GM12864 (cell line): ENCODE measurements around the gene MCAM.

Experiments
- DNase-seq: peaks from one replicate; pipeline ENCODE4 v3.0.0-alpha.2; 2011; ENCODE audit warnings: low read depth
- H3K4me3 ChIP-seq: 2 replicates; pipeline ENCODE4 v1.5.1; 2011; ENCODE audit warnings: mild to moderate bottlenecking, low read depth, low read length, control low read depth
- TF ChIP-seq, protein P1 (sequence below): IDR thresholded peaks from 2 replicates; pipeline ENCODE4 v1.5.1; 2011; ENCODE audit warnings: low read depth, mild to moderate bottlenecking, moderate library complexity, low read length, control low read depth, inconsistent platforms; ENCODE audit errors: missing control alignments

MCAM gene

DNA sequence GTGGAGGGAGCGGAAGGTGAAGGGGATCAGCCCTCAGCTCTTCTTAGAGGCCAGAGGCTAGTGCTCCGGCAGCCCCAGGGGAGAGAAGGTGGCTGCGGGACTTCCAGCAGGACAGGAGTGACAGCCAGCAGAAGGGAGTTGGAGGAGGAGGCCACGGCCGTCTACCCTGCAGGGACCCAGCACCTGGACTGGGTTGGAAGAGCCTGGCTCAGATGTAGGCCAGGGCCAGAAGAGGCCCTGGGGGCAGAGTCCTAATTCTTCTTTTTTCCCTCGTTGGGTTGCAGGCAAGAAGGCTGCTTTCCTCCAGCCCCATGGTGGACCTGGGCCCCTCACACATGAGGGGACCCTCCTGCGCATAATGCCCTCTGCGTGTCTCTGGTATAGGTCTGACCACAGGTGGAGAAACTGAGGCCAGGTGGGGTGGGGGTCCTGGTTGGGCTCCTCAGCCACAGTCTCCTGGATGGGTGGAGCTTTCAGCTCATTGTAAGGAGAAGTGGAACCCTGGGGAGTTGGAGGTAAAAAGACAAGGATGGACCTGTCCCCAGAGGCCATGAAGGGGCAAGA, 2.3 kb upstream of the MCAM start:
- DNase-seq = no peak
- H3K4me3 ChIP-seq = peak overlapping the region; percentile 51
- TF ChIP-seq, protein P1, sequence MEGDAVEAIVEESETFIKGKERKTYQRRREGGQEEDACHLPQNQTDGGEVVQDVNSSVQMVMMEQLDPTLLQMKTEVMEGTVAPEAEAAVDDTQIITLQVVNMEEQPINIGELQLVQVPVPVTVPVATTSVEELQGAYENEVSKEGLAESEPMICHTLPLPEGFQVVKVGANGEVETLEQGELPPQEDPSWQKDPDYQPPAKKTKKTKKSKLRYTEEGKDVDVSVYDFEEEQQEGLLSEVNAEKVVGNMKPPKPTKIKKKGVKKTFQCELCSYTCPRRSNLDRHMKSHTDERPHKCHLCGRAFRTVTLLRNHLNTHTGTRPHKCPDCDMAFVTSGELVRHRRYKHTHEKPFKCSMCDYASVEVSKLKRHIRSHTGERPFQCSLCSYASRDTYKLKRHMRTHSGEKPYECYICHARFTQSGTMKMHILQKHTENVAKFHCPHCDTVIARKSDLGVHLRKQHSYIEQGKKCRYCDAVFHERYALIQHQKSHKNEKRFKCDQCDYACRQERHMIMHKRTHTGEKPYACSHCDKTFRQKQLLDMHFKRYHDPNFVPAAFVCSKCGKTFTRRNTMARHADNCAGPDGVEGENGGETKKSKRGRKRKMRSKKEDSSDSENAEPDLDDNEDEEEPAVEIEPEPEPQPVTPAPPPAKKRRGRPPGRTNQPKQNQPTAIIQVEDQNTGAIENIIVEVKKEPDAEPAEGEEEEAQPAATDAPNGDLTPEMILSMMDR = no peak

DNA sequence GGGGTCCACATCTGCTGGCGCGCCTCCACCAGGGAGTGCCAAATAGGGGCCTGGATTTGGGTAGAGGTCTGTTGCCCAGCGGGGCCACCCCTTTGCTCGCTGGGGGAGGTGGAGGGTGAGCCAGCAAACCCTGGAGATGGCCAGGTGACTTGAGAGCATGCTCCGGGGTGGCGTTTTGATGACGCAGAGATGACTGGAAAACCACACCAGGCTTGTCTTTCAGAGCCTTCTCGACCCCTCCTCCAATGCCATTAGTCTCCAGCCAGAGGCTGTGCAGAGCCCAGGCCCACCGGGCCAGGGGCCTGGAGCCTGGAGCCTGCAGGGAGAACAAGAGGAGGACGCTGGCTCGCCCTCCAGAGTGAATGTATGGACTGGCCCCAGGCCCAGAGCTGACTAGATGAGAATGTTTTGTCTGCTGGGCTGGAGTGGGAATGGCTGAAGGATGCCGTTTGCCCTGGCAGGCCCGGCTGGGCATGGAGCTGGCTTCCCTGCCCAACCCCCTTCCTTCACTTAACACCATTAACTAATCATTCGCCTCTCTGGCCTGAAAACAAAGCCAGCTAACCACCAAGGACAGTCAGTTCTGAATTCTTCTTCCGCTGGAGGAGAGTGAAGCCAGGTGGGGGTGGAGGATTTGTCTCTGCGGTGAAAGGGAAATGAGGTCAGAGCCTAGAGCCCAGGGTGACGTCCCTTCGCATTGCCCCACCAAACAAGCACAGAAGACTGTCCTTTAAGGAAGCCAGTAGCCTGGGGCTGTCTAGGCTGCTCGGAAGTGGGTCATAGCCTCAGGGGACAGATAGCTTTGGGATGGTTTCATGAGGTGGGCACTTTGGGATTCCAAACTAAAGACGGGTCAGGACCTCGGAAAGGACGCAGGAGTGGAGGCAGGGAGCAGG, 1.6 kb upstream of the MCAM start:
- TF ChIP-seq, protein P1 = no peak
- DNase-seq = peak; percentile 78
- H3K4me3 ChIP-seq = peak overlapping the region; percentile 51

DNA sequence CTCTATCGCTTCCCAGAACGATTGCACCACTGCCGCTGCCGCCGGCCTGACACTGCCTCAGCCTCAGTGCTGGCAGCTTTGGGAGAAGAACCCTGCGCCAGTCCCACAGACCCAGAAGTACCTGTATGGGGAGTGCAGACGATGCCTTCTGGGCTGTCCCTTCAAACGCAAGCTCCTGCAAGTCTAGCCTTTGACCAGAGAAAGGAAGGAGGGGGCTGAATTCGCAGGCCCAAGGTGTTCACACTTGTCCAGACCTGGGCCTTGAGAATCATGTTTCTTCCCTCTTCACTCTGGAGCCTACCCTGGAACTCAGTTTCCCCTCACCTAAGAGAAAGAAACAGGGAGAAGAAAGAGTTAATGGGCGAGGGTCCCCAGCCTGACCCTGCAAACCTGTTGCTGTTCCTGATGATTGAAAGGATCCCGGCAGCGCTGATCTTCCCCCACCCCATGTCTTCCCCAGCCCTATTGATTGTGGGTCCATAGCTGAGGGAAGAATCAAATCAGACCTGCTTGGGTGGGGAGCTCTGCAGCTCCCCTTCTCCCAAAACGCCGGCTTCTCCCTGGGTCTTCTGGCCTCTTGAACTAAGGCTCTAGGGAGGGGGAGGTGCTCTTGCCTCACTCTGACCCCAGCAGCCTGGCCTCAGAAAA, 786 bp upstream of the MCAM start:
- no peak for DNase-seq
- peak overlapping the region; percentile 32 for H3K4me3 ChIP-seq

DNA sequence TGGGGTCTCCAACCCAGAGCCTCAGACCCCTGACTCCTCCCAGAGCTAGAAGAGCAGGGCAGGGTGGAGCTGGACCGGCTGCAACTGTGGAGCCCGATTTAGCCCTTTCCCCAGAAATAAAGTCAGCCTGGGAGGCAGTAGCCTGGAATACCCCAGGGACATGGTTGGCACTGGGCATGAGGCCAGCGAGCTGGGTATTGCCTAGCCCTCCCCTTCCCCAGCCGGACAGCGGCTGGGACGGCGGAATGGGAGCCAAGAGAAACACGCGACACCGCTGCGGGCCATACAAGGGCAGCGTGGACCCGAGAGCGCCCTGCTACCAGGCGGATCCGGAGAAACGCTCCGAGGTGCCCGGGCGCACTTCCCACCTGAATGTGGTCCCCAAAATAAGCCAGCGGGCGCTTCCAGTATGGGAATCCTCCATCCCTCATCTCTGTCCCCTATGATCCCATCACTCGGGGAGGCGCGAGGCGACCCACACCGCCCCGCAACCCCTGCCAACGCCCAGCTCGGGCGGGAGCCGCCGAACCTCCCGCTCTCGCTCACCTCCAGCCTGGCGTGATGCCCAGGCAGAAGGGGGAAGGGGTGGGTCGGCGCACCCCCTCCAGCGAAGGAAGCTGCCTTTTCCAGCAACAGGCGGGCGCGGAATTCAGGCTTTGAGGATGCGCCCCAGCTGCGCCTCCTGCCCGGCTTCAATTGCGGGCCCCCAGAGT, 758 bp downstream of the MCAM start:
- no peak for DNase-seq
- TF ChIP-seq, protein P1 = no peak
- H3K4me3 ChIP-seq = peak overlapping the region; percentile 55

More for the DNA sequence above, 786 bp upstream of the MCAM start:
- TF ChIP-seq, protein P1 = no peak

DNA sequence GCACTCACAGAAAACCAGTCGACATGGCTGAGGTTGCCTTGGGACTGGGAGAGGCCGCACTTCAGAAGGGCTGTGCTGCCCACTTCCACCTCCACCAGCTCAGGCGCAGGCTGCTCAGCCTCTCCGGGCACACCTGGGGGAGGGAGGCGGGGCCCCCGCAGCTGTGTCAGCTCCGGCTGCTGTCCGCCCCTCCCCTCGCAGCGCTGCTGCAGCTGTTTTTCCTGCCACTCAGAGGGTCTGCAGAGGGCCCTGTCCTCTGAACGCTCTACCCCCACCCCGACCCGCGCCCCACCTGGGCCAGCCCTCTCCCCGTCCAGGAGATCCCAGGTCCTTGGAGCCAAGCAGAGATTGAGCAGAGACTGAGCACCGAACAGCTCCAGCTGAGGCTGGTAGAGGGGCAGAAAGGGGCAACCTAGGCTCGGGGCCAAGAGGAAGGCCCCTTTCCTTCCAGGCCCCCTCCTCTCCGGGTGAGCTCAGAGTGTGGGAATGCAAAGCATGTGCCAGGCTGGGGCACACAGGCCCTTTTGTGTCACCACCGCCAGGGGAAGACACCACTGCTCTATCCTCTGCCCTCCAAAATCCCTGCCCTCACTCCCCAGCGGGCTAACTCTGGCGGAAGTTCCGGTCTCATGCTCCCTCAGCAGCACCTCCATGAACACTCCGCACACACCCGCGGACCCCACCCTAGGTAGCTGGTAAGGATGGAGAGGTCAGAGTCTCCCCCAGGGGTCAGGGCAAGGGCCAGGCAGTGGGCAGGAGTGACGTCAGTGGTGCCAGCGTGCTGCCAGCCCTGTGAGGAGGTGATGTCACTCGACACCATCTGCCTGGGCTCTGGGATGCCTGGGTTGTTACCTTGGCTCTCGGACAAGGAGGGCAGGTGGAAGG, 1.6 kb downstream of the MCAM start:
- peak overlapping the region; percentile 55 for H3K4me3 ChIP-seq
- DNase-seq = no peak
- TF ChIP-seq, protein P1 = peak; percentile 33

DNA sequence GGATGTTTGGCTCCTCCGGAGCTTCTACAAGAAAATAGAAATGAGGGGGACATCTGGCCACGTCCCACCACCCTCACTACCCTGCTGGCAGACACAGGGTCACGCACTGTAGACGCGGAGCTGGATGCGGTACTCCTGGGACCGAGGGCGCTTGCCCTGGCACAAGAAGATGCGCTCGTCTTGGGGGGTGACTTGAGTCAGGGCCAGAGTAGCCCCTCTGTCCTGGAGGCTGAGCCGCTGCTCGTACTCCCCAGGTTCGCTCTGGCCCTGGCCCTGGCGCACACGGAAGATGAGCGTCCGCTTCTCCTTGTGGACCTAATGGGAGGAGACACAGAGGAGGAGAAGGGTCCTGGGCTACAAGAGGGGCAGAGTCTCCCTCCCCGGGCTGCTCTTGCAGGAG, 2.2 kb downstream of the MCAM start:
- DNase-seq = no peak
- TF ChIP-seq, protein P1 = no peak
- H3K4me3 ChIP-seq = no peak overlapping the region
